ENCODE data around the gene GSE1. TPM values are rescaled to one million over a fixed set of nuclear protein-coding genes. Genes with fewer than 3 reads are reported as not detected.
A peak's percentile ranks its signal among the peaks of the same experiment; 100 is the strongest.

GSE1 gene
- total and polyA plus RNA-seq, 2 of the 13 experiments (the other 11 are each of a cell fraction or from before 2014, with no cell fraction given), result 16.1 to 31.2 TPM

- TF ChIP-seq ZNF407 (CRISPR knock-in tag; IDR thresholded peaks at IDR 0.05; ENCODE audit: not compliant biosample characterization), result no peak
- no peak for TF ChIP-seq GPBP1L1 (CRISPR knock-in tag; IDR thresholded peaks at IDR 0.05)
- 0 out of 2 replicates have a peak, but pooled peaks have one; percentile 70 for TF ChIP-seq NFIB (CRISPR knock-in tag; IDR thresholded peaks at IDR 0.05; ENCODE audit: borderline replicate concordance)
- TF ChIP-seq ZNF713 (CRISPR knock-in tag; IDR thresholded peaks at IDR 0.05), result no peak
- TF ChIP-seq MAZ (IDR thresholded peaks at IDR 0.05; ENCODE audit: borderline replicate concordance, low read depth, low read length), result no peak
- TF ChIP-seq MAZ (CRISPR knock-in tag; IDR thresholded peaks at IDR 0.05; ENCODE audit: low read depth), result no peak
- no peak for TF ChIP-seq YEATS4 (CRISPR knock-in tag; IDR thresholded peaks at IDR 0.05; ENCODE audit: borderline replicate concordance)
- TF ChIP-seq RARA (CRISPR knock-in tag; IDR thresholded peaks at IDR 0.05), result no peak
- TF ChIP-seq FOXJ3 (CRISPR knock-in tag; IDR thresholded peaks at IDR 0.05; ENCODE audit: borderline replicate concordance), result no peak
- no peak for TF ChIP-seq MAX (IDR thresholded peaks at IDR 0.05)
- TF ChIP-seq YEATS2 (CRISPR knock-in tag; IDR thresholded peaks at IDR 0.05; ENCODE audit: borderline replicate concordance), result no peak
- TF ChIP-seq MNT (IDR thresholded peaks at IDR 0.05), result peak; percentile 94
- peak; percentile 22 for TF ChIP-seq FOXA1 (IDR thresholded peaks at IDR 0.05)
- TF ChIP-seq FOXA1 (CRISPR knock-in tag; IDR thresholded peaks at IDR 0.05), result no peak
- TF ChIP-seq RAD51 (IDR thresholded peaks at IDR 0.05; ENCODE audit: borderline replicate concordance), result 0 out of 2 replicates have a peak, but pooled peaks have one; percentile 20
- TF ChIP-seq TOE1 (CRISPR knock-in tag; IDR thresholded peaks at IDR 0.05), result no peak
- no peak for TF ChIP-seq ZNF207 (IDR thresholded peaks at IDR 0.05; ENCODE audit: borderline replicate concordance)
- peak; percentile 26; the same call in 1 of the 2 replicates for TF ChIP-seq TARDBP (CRISPR knock-in tag; IDR thresholded peaks at IDR 0.05)
- no peak for TF ChIP-seq LCORL (IDR thresholded peaks at IDR 0.05)
- TF ChIP-seq LCORL (CRISPR knock-in tag; IDR thresholded peaks at IDR 0.05), result no peak
Measured at GRCh38 chr16:85589688-85590505, 23.2 kb upstream of the GSE1 start (continued).
